ENCODE data around the gene METRNL.
"Not testable (repeated sequence)": the region's sequence is repeated elsewhere in the genome, so short reads cannot be mapped to it uniquely, and the experiment has no call there.

Gene METRNL

GRCh38 chr17:83079352-83079747 lies at the start of gene METRNL:
TSS of gene METRNL (plus strand) at chr17:83079609. CDS start at chr17:83079816, 207 bp downstream.
- ChIA-PET POLR2A (interaction anchor here (0.6 to 1.1 kb wide), 4 partner anchors 10 to 194 kb away, joined by 3 read pairs; no protein-coding TSS in a partner anchor), CTCF (no interaction called here)
- peak; percentile 95 for DNase-seq (ENCODE audit: extremely low spot score)
- TF ChIP-seq PKNOX1 (IDR thresholded peaks at IDR 0.05) (no peak), CTBP1 (IDR thresholded peaks at IDR 0.05; ENCODE audit: borderline replicate concordance) (no peak), NFRKB (IDR thresholded peaks at IDR 0.05) (no peak), FOXK2 (IDR thresholded peaks at IDR 0.05) (no peak), ZNF384 (IDR thresholded peaks at IDR 0.05) (no peak), SUZ12 (IDR thresholded peaks at IDR 0.05) (no peak), FOXM1 (IDR thresholded peaks at IDR 0.05; ENCODE audit: borderline replicate concordance) (no peak), SP1 (IDR thresholded peaks at IDR 0.05) (no peak), TARDBP (IDR thresholded peaks at IDR 0.05) (no peak), LEF1 (IDR thresholded peaks at IDR 0.05; ENCODE audit: borderline replicate concordance) (no peak), FOXA1 (IDR thresholded peaks at IDR 0.05) (no peak)

- ChIA-PET CTCF (no interaction called here), POLR2A (no interaction called here)
- no peak for TF ChIP-seq ZNF384 (IDR thresholded peaks at IDR 0.05)
- TF ChIP-seq BHLHE40 (IDR thresholded peaks at IDR 0.05; ENCODE audit: borderline replicate concordance) = no peak
- TF ChIP-seq SP1 (IDR thresholded peaks at IDR 0.05) = no peak
- no peak for TF ChIP-seq SUZ12 (IDR thresholded peaks at IDR 0.05)
- TF ChIP-seq FOXK2 (IDR thresholded peaks at IDR 0.05) = no peak
- TF ChIP-seq PKNOX1 (IDR thresholded peaks at IDR 0.05) = no peak
- no peak for TF ChIP-seq LEF1 (IDR thresholded peaks at IDR 0.05; ENCODE audit: borderline replicate concordance)
- no peak for TF ChIP-seq ARNT (IDR thresholded peaks at IDR 0.05)
- TF ChIP-seq CTBP1 (IDR thresholded peaks at IDR 0.05; ENCODE audit: borderline replicate concordance) = no peak
- TF ChIP-seq HDGF (IDR thresholded peaks at IDR 0.05; ENCODE audit: borderline replicate concordance) = no peak
- no peak for TF ChIP-seq L3MBTL2 (conservative IDR thresholded peaks at IDR 0.05)
- no peak for TF ChIP-seq ELF4 (IDR thresholded peaks at IDR 0.05)
- TF ChIP-seq FOXM1 (IDR thresholded peaks at IDR 0.05; ENCODE audit: borderline replicate concordance) = no peak
- DNase-seq (ENCODE audit: extremely low spot score) = no peak
Observed at GRCh38 chr17:83030432-83030831, 49.0 kb upstream of the METRNL start.

GRCh38 chr17:83031321-83031945 lies 48.0 kb upstream of the METRNL start:
- no peak for DNase-seq (ENCODE audit: extremely low spot score)
- TF ChIP-seq SUZ12 (IDR thresholded peaks at IDR 0.05) (no peak), TARDBP (IDR thresholded peaks at IDR 0.05) (no peak), ZNF384 (IDR thresholded peaks at IDR 0.05) (no peak), FOXA1 (IDR thresholded peaks at IDR 0.05) (no peak), FOXK2 (IDR thresholded peaks at IDR 0.05) (no peak)
- POLR2A ChIA-PET = no interaction called here
- CTCF ChIA-PET = no interaction called here

- POLR2A ChIA-PET; CTCF ChIA-PET; DNase-seq (ENCODE audit: extremely low spot score): not testable (repeated sequence)
Observed at GRCh38 chr17:83031946-83032451, 47.4 kb upstream of the METRNL start.

- no peak for DNase-seq (ENCODE audit: extremely low spot score)
- ChIA-PET CTCF (no interaction called here), POLR2A (no interaction called here)
- TF ChIP-seq LEF1 (IDR thresholded peaks at IDR 0.05; ENCODE audit: borderline replicate concordance) (no peak), NFRKB (IDR thresholded peaks at IDR 0.05) (no peak)
Observed at GRCh38 chr17:83032781-83033180, 46.6 kb upstream of the METRNL start.

- POLR2A ChIA-PET = no interaction called here
Observed at GRCh38 chr17:83034525-83034924, 44.9 kb upstream of the METRNL start.

GRCh38 chr17:83035722-83036121 lies 43.7 kb upstream of the METRNL start:
- POLR2A ChIA-PET = no interaction called here
- CTCF ChIA-PET = no interaction called here
- TF ChIP-seq LEF1 (IDR thresholded peaks at IDR 0.05; ENCODE audit: borderline replicate concordance) (no peak), FOXK2 (IDR thresholded peaks at IDR 0.05) (no peak), TARDBP (IDR thresholded peaks at IDR 0.05) (no peak), FOXA1 (IDR thresholded peaks at IDR 0.05) (no peak), SUZ12 (IDR thresholded peaks at IDR 0.05) (no peak), L3MBTL2 (conservative IDR thresholded peaks at IDR 0.05) (no peak), NFRKB (IDR thresholded peaks at IDR 0.05) (no peak), PKNOX1 (IDR thresholded peaks at IDR 0.05) (no peak), HDGF (IDR thresholded peaks at IDR 0.05; ENCODE audit: borderline replicate concordance) (no peak), SP1 (IDR thresholded peaks at IDR 0.05) (no peak), ELF4 (IDR thresholded peaks at IDR 0.05) (no peak)
- no peak for DNase-seq (ENCODE audit: extremely low spot score)

More at GRCh38 chr17:83034525-83034924, 44.9 kb upstream of the METRNL start:
- no peak for TF ChIP-seq TARDBP (IDR thresholded peaks at IDR 0.05)
- CTCF ChIA-PET = no interaction called here
- no peak for DNase-seq (ENCODE audit: extremely low spot score)
